Panc1 (cell line): ENCODE measurements around the gene TBX1.

Source experiments
- POLR2AphosphoS5 ChIP-seq: IDR thresholded peaks from 2 replicates; pipeline ENCODE4 v1.6.1; 2012; ENCODE audit warnings: mild to moderate bottlenecking, low read depth, low read length, moderate library complexity
- TF ChIP-seq, protein P1 (sequence below): fragments of 450-650 bp; IDR thresholded peaks from 2 replicates; pipeline ENCODE4 v1.5.1; 2017; ENCODE audit warnings: mild to moderate bottlenecking

- TF ChIP-seq, protein P1, sequence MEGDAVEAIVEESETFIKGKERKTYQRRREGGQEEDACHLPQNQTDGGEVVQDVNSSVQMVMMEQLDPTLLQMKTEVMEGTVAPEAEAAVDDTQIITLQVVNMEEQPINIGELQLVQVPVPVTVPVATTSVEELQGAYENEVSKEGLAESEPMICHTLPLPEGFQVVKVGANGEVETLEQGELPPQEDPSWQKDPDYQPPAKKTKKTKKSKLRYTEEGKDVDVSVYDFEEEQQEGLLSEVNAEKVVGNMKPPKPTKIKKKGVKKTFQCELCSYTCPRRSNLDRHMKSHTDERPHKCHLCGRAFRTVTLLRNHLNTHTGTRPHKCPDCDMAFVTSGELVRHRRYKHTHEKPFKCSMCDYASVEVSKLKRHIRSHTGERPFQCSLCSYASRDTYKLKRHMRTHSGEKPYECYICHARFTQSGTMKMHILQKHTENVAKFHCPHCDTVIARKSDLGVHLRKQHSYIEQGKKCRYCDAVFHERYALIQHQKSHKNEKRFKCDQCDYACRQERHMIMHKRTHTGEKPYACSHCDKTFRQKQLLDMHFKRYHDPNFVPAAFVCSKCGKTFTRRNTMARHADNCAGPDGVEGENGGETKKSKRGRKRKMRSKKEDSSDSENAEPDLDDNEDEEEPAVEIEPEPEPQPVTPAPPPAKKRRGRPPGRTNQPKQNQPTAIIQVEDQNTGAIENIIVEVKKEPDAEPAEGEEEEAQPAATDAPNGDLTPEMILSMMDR: peak; percentile 83
- no peak for TF ChIP-seq POLR2AphosphoS5
These were observed 36.4 kb upstream of the TBX1 start for GRCh38 chr22:19723983-19724827.
